Limb (tissue), 2 donors: ENCODE data around the gene PNPLA7.
"Not testable (repeated sequence)": the region's sequence is repeated elsewhere in the genome, so short reads cannot be mapped to it uniquely, and the experiment has no call there.

Experiments used
- DNase-seq, 2 donors: peaks; one replicate each; pipeline ENCODE4 v3.0.0-alpha.2; 2016; ENCODE audit errors: extremely low spot score in 2 of 2

The PNPLA7 gene

GRCh38 chr9:137543237-137543963 lies 6.8 kb downstream of the PNPLA7 start:
- no peak for DNase-seq

- no peak for DNase-seq
Measured at GRCh38 chr9:137542486-137542885, 7.7 kb downstream of the PNPLA7 start.

GRCh38 chr9:137540536-137540935 lies 9.7 kb downstream of the PNPLA7 start:
- DNase-seq: no peak

DNA sequence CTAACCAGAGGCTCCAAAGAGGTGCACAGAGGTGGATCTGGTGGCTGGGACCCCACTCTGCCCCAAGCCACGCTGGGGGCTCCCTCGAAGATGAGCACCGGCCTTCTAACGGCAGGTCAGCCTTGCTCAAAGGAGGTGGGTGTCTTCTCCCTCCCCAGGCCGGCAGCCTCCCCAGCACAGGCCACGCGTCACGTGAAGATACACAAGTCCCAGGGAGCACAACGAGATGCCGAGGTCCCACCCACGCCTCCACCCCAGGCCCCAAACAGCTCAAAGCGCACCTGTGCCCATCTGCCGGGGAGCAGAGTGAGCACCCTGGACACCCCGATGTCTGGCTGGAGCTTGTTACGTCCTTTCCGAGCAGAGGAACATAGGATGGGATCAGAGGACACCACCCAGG lies 12.1 kb downstream of the PNPLA7 start:
- no peak for DNase-seq

DNA sequence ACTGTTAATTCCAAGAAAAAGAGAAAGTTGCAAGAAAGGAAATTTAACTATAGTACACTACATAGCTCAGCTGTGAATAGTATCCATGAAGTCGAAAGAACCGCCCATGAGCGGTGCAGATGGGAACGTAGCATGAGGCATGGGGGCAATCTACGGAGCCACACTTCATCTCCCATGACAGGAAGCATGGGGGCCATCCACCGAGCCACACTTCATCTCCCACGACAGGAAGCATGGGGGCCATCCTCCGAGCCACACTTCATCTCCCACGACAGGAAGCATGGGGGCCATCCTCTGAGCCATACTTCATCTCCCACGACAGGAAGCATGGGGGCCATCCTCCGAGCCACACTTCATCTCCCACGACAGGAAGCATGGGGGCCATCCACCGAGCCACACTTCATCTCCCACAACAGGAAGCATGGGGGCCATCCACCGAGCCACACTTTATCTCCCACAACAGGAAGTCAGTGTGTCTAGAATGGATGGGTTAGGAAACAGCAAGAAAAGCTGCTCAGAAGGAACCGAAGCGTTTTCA lies 13.5 kb downstream of the PNPLA7 start:
- not testable (repeated sequence) for DNase-seq

DNA sequence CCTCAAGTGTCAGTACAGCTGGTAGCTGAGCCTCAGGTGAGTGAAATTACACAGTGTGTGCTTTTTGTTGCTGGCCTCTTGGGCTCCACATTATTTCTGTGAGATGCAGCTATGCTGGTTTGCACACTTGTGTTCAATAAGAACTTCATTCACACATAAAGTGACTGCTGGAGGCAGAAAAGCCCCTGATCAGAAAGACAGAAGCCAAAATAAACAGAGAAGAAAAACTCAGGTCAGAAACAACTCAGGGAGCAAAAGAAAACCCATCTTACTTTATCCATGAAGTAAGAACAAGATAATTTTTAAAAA lies 15.1 kb downstream of the PNPLA7 start:
- DNase-seq: no peak

DNA sequence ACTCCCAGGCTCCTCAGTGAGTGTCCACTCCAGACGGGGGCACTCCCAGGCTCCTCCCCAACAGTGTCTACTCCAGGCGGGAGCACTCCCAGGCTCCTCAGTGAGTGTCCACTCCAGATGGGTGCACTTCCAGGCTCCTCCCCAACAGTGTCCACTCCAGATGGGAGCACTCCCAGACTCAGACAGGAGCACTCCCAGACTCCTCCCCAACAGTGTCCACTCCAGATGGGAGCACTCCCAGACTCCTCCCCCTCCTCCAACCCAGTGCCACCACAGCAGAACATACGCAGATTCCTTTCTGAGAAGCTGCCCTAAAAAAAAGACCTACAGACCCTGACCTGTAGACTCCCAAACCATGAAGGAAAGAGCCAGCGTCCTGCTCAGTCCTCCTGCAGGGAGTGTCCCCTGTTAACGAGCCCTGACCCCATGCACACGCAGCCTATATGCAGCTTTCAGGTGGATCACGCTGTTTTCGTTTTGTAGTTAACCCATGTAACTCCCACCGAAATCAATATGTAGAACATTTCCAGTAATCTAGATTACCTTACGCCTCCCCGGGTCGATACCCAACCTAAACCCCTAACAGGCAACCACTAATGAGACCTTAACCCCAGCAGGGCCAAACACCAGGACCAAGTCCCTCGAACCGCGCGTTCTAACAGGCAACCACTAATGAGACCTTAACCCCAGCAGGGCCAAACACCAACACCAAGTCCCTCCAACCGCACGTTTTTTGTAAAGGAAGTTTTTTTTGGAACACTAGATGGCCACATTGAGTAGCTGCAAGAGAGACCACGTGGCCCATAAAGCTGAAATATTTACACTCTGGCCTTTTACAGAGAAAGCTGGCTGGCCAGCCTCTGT lies 15.7 kb downstream of the PNPLA7 start:
- peak in 1 of 2 donors; percentile 64 for DNase-seq

GRCh38 chr9:137532891-137533468 lies 17.2 kb downstream of the PNPLA7 start:
- not testable (repeated sequence) for DNase-seq

GRCh38 chr9:137531099-137531765 lies 19.0 kb downstream of the PNPLA7 start:
- no peak for DNase-seq

GRCh38 chr9:137530331-137530730 lies 19.9 kb downstream of the PNPLA7 start:
- no peak for DNase-seq

- DNase-seq: no peak
Measured at GRCh38 chr9:137524981-137525317, 25.3 kb downstream of the PNPLA7 start.

- no peak for DNase-seq
Measured at GRCh38 chr9:137524161-137524980, 25.8 kb downstream of the PNPLA7 start.

- DNase-seq: no peak
Measured at GRCh38 chr9:137522746-137523455, 27.3 kb downstream of the PNPLA7 start.

DNA sequence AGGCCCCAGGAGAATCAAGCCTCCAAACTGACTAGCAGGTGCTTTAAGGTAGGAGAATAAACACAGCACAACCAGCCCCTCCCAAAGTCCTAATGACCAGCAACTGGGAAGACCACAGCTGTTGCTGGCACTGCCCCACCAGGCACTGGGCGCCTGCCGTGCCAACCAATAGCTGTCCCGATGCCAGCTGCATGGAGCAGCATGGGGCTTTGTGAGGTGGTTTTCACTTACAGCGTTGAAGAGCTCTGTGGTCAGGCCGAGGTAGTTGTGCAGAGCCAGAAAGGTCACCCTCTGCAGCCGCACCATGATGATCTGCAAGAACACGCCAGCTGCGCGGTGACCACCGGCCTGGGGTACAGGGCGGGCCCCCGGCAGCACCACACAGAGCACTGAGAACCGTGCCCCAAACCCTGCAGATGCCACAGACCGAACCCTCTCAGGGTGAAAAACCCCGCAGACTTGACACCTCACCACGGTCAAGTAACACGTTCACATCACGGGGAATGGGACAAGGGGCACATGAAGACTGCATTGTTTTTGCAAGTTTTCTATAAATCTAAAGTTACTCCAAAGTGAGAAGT lies 28.7 kb downstream of the PNPLA7 start:
- DNase-seq: no peak

DNA sequence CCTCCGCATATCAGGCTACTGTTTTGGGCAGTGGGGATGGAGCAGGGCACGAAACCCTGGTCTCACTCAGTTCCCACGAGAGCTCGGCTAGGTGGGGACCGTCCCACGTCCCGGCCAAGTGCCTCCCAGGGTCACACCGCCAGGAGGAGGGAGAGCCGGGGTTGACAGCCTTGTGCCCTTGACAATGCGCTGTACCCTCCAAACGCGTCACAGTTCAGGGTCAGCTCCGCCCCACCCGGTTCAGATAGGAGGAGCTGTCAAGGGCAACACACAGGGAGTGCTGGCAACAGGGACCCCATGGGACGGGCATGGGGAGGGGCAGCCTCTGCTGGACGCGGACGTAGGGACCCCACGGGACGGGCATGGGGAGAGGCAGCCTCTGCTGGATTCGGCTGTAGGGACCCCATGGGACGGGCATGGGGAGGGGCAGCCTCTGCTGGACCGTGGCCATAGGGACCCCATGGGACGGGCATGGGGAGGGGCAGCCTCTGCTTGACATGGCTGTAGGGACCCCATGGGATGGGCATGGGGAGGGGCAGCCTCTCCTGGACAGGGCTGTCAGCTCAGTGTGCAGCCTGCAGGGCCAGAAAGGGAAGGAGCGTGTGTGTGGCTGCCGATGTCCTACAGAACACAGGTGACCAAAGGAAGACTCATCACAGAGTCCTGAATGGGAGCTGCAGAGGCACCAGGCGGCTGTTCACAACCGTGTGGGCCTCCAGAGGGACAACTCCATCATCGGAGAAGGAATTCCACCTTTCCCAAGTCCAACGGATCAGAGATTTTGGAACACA lies 29.4 kb downstream of the PNPLA7 start:
- no peak for DNase-seq

GRCh38 chr9:137519553-137519952 lies 30.6 kb downstream of the PNPLA7 start:
- no peak for DNase-seq

GRCh38 chr9:137518661-137519459 lies 31.3 kb downstream of the PNPLA7 start:
- DNase-seq: not testable (repeated sequence)
